ENCODE results near the gene CDC42BPG.
A peak's percentile ranks its signal among the peaks of the same experiment; 100 is the strongest.

Gene CDC42BPG

GRCh38 chr11:64805481-64805880 is 39.0 kb downstream of the CDC42BPG start:
- TF ChIP-seq CTCF (IDR thresholded peaks at IDR 0.05; ENCODE audit: low read depth, low read length, missing control alignments): no peak
- DNase-seq (ENCODE audit: low read depth): no peak
- no peak overlapping the region for H3K4me3 ChIP-seq (ENCODE audit: low read depth, low read length)
- in situ Hi-C loops (cut with HindIII; ENCODE audit: low sequenced_read_pairs): no loop called here

- TF ChIP-seq CTCF (IDR thresholded peaks at IDR 0.05; ENCODE audit: low read depth, low read length, missing control alignments): no peak
- H3K4me3 ChIP-seq (ENCODE audit: low read depth, low read length): no peak overlapping the region
- in situ Hi-C loops (cut with HindIII; ENCODE audit: low sequenced_read_pairs): no loop called here
- DNase-seq (ENCODE audit: low read depth): no peak
Measured at GRCh38 chr11:64804346-64805210, 39.9 kb downstream of the CDC42BPG start.

- no peak for DNase-seq (ENCODE audit: low read depth)
- in situ Hi-C loops (cut with HindIII; ENCODE audit: low sequenced_read_pairs): no loop called here
- TF ChIP-seq CTCF (IDR thresholded peaks at IDR 0.05; ENCODE audit: low read depth, low read length, missing control alignments): no peak
- peak overlapping the region; percentile 74 for H3K4me3 ChIP-seq (ENCODE audit: low read depth, low read length)
Measured at GRCh38 chr11:64803846-64804345, 40.6 kb downstream of the CDC42BPG start.

GRCh38 chr11:64803158-64803845 is 41.2 kb downstream of the CDC42BPG start, which contains the start of gene MAP4K2:
Gene MAP4K2, minus strand, starts transcription at chr11:64803214. Its CDS starts 65 bp downstream, at chr11:64803149.
- H3K4me3 ChIP-seq (ENCODE audit: low read depth, low read length): peak within 1 kb of the TSS; percentile 74
- no peak for TF ChIP-seq CTCF (IDR thresholded peaks at IDR 0.05; ENCODE audit: low read depth, low read length, missing control alignments)
- in situ Hi-C loops (cut with HindIII; ENCODE audit: low sequenced_read_pairs): no loop called here
- peak; percentile 45 for DNase-seq (ENCODE audit: low read depth)

GRCh38 chr11:64802370-64803157 is 41.9 kb downstream of the CDC42BPG start:
- H3K4me3 ChIP-seq (ENCODE audit: low read depth, low read length): peak overlapping the region; percentile 74
- DNase-seq (ENCODE audit: low read depth): no peak
- no peak for TF ChIP-seq CTCF (IDR thresholded peaks at IDR 0.05; ENCODE audit: low read depth, low read length, missing control alignments)
- in situ Hi-C loops (cut with HindIII; ENCODE audit: low sequenced_read_pairs): no loop called here
